SK-N-SH (cell line): ENCODE results near the gene CRIM1. TPM values are rescaled to one million over a fixed set of nuclear protein-coding genes. Genes with fewer than 3 reads are reported as not detected.

Experiments used
- CHD2 ChIP-seq: fragments of 150-350 bp; IDR thresholded peaks from 2 replicates; pipeline ENCODE4 v1.6.1; 2018; ENCODE audit warnings: low read length; ENCODE audit not compliant: partially characterized antibody
- CTCF ChIP-seq: fragments of 200-600 bp; sonication (generic); IDR thresholded peaks from 2 replicates; pipeline ENCODE4 v1.6.1; 2017; ENCODE audit warnings: antibody characterized with exemption, mild to moderate bottlenecking, moderate library complexity
- EP300 ChIP-seq, 2 experiments: IDR thresholded peaks; 2 replicates each; pipeline versions ENCODE4 v1.4.0 to v1.6.1; 2012; ENCODE audit warnings: borderline replicate concordance in 1 of 2, low read depth in 1 of 2, low read length in 1 of 2
- FOSL2 ChIP-seq: IDR thresholded peaks from 2 replicates; pipeline ENCODE4 v1.4.0; 2012; ENCODE audit warnings: low read depth, mild to moderate bottlenecking, moderate library complexity, borderline replicate concordance
- FOXJ3 ChIP-seq: sonication (generic); formaldehyde crosslinking; IDR thresholded peaks from 2 replicates; pipeline ENCODE4 v1.5.1; 2020; ENCODE audit warnings: mild to moderate bottlenecking, missing genetic modification reagents
- FOXM1 ChIP-seq: IDR thresholded peaks from 2 replicates; pipeline ENCODE4 v1.4.0; 2012; ENCODE audit warnings: low read depth, mild to moderate bottlenecking
- IRF3 ChIP-seq: fragments of 150-350 bp; IDR thresholded peaks from 2 replicates; pipeline ENCODE4 v1.6.1; 2016; ENCODE audit warnings: mild to moderate bottlenecking, low read depth, low read length
- MXI1 ChIP-seq: IDR thresholded peaks from 2 replicates; pipeline ENCODE4 v1.6.1; 2012; ENCODE audit warnings: mild to moderate bottlenecking, low read depth, low read length, improper control_type of control experiment
- NFIC ChIP-seq: IDR thresholded peaks from 2 replicates; pipeline ENCODE4 v1.4.0; 2012; ENCODE audit warnings: borderline replicate concordance
- PBX3 ChIP-seq: IDR thresholded peaks from 2 replicates; pipeline ENCODE4; 2012
- RAD21 ChIP-seq: IDR thresholded peaks from 2 replicates; pipeline ENCODE4 v1.6.1; 2012; ENCODE audit warnings: mild to moderate bottlenecking, low read length
- RCOR1 ChIP-seq: fragments of 150-350 bp; IDR thresholded peaks from 2 replicates; pipeline ENCODE4 v1.6.1; 2017; ENCODE audit warnings: antibody characterized with exemption, low read length
- RFX5 ChIP-seq: IDR thresholded peaks from 2 replicates; pipeline ENCODE4 v1.6.1; 2012; ENCODE audit warnings: mild to moderate bottlenecking, improper control_type of control experiment, low read length
- RXRA ChIP-seq: IDR thresholded peaks from 2 replicates; pipeline ENCODE4 v1.4.0; 2012; ENCODE audit warnings: low read depth, mild to moderate bottlenecking, borderline replicate concordance
- SIN3A ChIP-seq: IDR thresholded peaks from 2 replicates; pipeline ENCODE4 v1.6.1; 2012; ENCODE audit warnings: low read depth, mild to moderate bottlenecking, low read length, moderate library complexity, borderline replicate concordance
- SMC3 ChIP-seq: IDR thresholded peaks from 2 replicates; pipeline ENCODE4 v1.6.1; 2012; ENCODE audit warnings: low read depth, low read length, improper control_type of control experiment
- TAF1 ChIP-seq: IDR thresholded peaks from 2 replicates; pipeline ENCODE4 v1.6.1; 2012; ENCODE audit warnings: low read depth, mild to moderate bottlenecking, low read length, moderate library complexity, borderline replicate concordance
- TCF12 ChIP-seq: IDR thresholded peaks from 2 replicates; pipeline ENCODE4 v1.4.0; 2012
- TEAD4 ChIP-seq: IDR thresholded peaks from 2 replicates; pipeline ENCODE4 v1.4.0; 2012; ENCODE audit warnings: mild to moderate bottlenecking, borderline replicate concordance; ENCODE audit not compliant: insufficient read depth
- USF1 ChIP-seq: IDR thresholded peaks from 2 replicates; pipeline ENCODE4 v1.4.0; 2012; ENCODE audit warnings: low read depth, borderline replicate concordance
- YY1 ChIP-seq: IDR thresholded peaks from 2 replicates; pipeline ENCODE4 v1.4.0; 2012; ENCODE audit warnings: low read depth, mild to moderate bottlenecking
- polyA plus RNA-seq, 3 experiments: library from polyadenylated mRNA; depleted of rRNA; stranded (reverse); fragments of >200 nt; gene quantifications; 2 replicates each; pipeline ENCODE4 v1.2.3, GENCODE V29; 2012

The CRIM1 gene
- polyA plus RNA-seq, 1 of the 3 experiments (the other 2 are of a cell fraction) = 244 TPM

GRCh38 chr2:36461039-36461681 is 105.6 kb downstream of the CRIM1 start (continued):
- TF ChIP-seq PBX3 (peak; percentile 77), USF1 (no peak), FOXJ3 (CRISPR knock-in tag) (no peak), TAF1 (no peak), RAD21 (no peak), FOSL2 (peak; percentile 97), YY1 (no peak; the same call in 1 of the 2 replicates), NFIC (peak; percentile 61; the same call in 1 of the 2 replicates), RFX5 (no peak), CHD2 (no peak), TEAD4 (peak; percentile 92), RCOR1 (no peak), FOXM1 (peak; percentile 49; the same call in 1 of the 2 replicates), IRF3 (no peak), RXRA (peak; percentile 77; the same call in 1 of the 2 replicates), SIN3A (peak; percentile 68; the same call in 1 of the 2 replicates), EP300 (IDR thresholded peaks at IDR 0.05; ENCODE audit: borderline replicate concordance in 1 of 2, low read depth in 1 of 2, low read length in 1 of 2) (peak in 1 of 2 experiments; percentile 85; a peak in 1 of 4 replicates), TCF12 (peak; percentile 87), SMC3 (no peak), MXI1 (no peak), CTCF (no peak)
